Measurements from ENCODE around the gene USP7. TPM values are rescaled to one million over a fixed set of nuclear protein-coding genes. Genes with fewer than 3 reads are reported as not detected.

The USP7 gene
- total and polyA plus RNA-seq, 8 donors: 70.4 to 159 (median 119) TPM

- H3K4me3 ChIP-seq: peak overlapping the region; percentile 62 to 82
- H3K27me3 ChIP-seq: no peaks in the 10 kb centered on the region
- H3K9me3 ChIP-seq: no peaks in the 10 kb centered on the region
- no peak for TF ChIP-seq CTCF (IDR thresholded peaks at IDR 0.05)
- H3K4me1 ChIP-seq: peaks cover 42 to 66% of the 10 kb centered on the region in 2 donors
- H3K36me3 ChIP-seq: no peaks in the 10 kb centered on the region
- no peak for DNase-seq
- ATAC-seq: no peak
- H3K27ac ChIP-seq: no peak overlapping the region
- intact Hi-C loops (cut with DNase I): no loop called here
These were observed 1.8 kb downstream of the USP7 start for GRCh38 chr16:8961811-8962390.

GRCh38 chr16:8960788-8961109, 3.0 kb downstream of the USP7 start:
- H3K36me3 ChIP-seq: no peaks in the 10 kb centered on the region
- ATAC-seq (no peak), DNase-seq (no peak)
- no peak overlapping the region for H3K4me3 ChIP-seq
- TF ChIP-seq CTCF (IDR thresholded peaks at IDR 0.05): no peak
- H3K4me1 ChIP-seq: peaks cover 52 to 78% of the 10 kb centered on the region in 2 donors
- no peaks in the 10 kb centered on the region for H3K27me3 ChIP-seq
- H3K27ac ChIP-seq: peak overlapping the region; percentile 26 to 68
- intact Hi-C loops (cut with DNase I): no loop called here
- no peaks in the 10 kb centered on the region for H3K9me3 ChIP-seq

GRCh38 chr16:8959921-8960787, 3.6 kb downstream of the USP7 start:
- Histone ChIP-seq H3K4me3 (no peak overlapping the region), H3K27ac (peak overlapping the region; percentile 26 to 68), H3K27me3 (no peaks in the 10 kb centered on the region), H3K9me3 (no peaks in the 10 kb centered on the region), H3K4me1 (peaks cover 52 to 84% of the 10 kb centered on the region in 2 donors), H3K36me3 (no peaks in the 10 kb centered on the region)
- no peak for TF ChIP-seq CTCF (IDR thresholded peaks at IDR 0.05)
- intact Hi-C loops (cut with DNase I): no loop called here
- ATAC-seq (no peak), DNase-seq (no peak)

GRCh38 chr16:8958344-8959167, 5.2 kb downstream of the USP7 start:
- TF ChIP-seq CTCF (IDR thresholded peaks at IDR 0.05): no peak
- ATAC-seq: peak; percentile 12
- Histone ChIP-seq H3K36me3 (no peaks in the 10 kb centered on the region), H3K4me1 (peaks cover 52 to 75% of the 10 kb centered on the region in 2 donors), H3K27me3 (no peaks in the 10 kb centered on the region), H3K27ac (peak overlapping the region; percentile 23 to 68), H3K4me3 (no peak overlapping the region), H3K9me3 (no peaks in the 10 kb centered on the region)
- intact Hi-C loops (cut with DNase I): no loop called here
- no peak for DNase-seq
